Activated gamma-delta T cell treated with anti-CD3 and anti-CD28 coated beads, Interleukin-2, amount 50 U/mL, for 16 hours (primary cell): ENCODE results near the gene FOXA1.

Experiments
- DNase-seq: peaks from one replicate; pipeline ENCODE4 v3.0.0-alpha.2; 2020; ENCODE audit warnings: low read depth

The FOXA1 gene

DNA sequence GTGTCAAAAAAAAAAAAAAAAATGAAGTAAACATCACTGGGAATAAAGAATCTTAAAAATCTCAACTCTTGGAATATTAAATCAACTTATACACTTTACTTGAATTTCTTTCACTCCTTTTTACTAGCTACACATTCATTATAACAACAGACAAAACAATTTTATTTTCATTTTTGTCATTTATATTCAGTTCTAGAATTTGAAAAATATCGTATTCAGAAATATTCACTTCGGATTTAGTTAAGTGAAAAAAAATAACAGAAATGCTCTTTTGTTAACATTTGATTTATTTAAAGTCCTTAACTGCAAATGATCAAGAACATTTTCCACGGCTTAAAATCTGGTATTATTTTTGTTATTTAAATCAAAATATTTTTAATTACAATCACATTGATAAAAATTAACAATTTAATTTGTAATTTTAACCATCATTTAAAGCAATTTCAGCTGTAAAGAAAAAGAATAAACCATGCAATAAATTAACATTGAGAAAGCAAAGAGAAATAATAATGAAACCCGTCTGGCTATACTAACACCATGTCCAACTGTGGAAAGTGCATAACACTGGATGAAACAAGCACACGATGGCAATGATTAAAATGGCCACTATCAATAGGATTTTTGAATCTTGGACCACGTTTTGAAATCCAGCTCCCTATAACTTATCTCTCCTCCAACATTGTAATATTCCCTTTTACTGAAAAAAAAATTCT lies 5.2 kb downstream of the FOXA1 start:
- no peak for DNase-seq

DNA sequence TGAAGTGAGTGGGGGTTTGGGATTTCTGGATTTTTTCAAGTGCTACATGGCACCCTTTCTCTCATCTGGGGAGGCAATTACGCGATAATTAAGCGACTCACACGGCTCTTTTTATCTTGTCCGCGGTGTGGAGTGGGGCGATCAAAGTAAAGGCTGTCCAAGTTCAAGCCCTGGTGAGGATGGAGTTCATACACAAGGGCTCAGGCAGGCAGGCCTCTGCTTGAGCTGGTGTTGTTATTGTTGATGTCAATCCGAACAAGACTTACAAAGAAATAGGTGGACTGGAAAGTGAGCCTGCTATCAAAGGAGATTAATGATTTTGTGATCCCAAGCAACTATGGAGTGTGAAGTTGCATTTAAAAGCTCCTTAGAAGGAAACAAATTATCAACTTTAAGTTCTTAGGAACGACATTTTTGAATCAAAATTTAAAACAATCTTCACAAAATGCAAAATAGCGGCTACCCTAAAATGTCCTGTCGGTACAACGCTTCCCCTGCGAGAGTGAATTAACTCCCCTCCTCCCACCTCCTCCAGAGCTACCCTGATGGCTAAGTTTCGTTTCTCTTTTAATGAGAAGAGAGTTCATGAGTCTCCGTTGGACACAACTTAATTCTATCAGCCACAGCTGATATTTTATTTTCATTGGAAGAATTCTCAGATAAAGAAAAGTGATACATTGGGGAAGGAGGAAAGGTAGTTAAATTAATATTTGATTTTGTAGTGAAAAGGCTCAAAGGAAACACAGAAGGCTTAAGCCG lies 5.9 kb downstream of the FOXA1 start:
- no peak for DNase-seq

DNA sequence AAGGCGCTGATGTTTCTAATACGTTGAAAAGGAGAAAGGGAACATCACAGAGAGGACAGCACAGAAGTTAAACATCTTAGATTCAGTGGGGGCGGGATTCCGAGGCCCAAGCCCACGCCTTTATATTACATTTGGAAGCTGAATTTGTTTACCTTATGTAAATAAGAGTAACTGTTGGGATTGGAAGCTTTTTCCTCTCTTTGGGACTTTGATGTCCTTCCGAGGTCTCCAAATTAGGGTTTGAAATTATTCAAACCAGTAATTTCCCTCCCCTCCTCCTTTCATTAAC lies 6.4 kb downstream of the FOXA1 start:
- no peak for DNase-seq

DNA sequence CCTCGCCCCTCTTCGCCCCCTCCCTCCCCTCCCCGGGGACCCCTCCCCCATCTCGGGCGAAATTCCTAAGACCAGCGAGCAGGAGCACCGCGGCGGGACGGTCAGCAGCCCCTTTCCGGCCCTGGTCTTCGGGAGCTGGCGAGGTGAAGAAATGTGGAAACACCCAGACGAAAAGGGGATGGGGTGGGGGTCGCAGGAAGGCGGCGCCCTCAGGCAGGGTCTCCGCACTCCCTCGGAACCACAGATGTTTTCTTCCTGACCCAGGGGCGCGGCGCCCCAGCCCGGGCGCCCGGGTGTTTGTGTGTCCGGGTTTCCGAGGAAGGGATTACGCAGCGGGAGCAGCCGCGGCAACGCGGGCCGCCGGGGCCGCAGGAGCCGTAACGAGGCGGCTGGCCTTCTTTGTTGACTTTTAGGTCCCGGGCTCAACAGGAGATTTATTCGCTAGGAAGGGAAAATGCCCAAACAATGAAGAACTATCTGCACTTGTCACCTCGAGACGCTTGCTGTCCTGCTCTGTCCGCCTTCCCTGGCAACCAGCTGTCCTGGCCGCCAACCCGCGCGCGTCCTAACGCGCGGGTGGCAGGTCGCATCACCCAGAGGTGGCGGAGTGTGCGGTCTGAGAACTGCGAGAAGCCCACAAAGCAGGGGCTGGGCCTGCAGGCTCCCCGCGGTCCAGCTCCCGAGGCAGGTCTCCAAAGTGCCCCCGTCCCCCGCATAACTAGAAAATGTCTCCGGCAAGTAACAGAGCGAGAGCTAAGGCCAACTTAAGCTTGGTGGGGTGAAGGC lies 7.0 kb downstream of the FOXA1 start:
- DNase-seq, result no peak

DNA sequence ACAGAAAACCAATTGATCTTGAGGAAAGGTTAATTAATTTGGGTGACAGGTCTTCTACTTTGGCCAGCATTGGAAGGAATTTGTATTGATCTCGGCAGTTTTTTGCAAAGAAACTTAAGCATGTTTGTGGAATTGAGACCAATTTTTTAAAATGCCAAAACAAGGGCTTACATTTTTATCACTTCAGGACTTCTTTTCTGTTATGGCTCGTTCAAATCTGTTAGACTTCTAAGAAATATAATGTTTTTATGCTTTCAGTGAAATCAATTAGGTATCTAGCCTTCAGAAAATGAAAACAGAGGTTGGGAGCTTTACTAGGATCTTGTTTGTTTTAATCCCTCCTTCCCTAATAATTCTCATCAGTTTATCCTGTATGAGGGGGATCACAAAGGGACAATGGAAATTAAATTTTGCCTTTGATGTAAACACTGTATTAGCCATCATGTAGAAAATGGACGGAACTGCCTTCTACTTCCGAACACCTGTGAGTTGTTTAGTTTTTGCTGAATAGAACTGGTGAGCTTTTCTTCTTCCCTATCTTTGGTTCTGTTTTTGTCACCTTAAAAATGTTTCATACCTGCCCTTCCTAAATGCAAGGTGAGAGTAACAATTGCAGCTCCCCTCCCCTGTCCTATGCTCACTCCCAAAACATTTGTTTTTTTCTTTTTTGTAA lies 7.8 kb downstream of the FOXA1 start:
- DNase-seq, result no peak

DNA sequence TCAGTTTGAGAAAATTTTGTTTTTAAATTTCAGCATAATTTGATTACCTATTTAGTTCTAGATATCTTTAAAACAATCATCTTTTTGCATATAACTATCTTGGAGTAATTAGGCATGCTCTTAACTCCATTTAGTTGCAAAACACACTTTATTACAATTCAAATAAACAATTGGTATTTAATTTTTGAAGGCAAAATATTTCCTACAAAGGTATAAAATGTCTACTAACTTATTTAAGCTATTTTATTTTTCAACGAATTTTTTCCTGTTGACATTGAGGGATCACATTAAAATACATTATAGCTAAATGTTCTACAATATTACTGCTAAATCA lies 8.3 kb downstream of the FOXA1 start:
- DNase-seq, result no peak

DNA sequence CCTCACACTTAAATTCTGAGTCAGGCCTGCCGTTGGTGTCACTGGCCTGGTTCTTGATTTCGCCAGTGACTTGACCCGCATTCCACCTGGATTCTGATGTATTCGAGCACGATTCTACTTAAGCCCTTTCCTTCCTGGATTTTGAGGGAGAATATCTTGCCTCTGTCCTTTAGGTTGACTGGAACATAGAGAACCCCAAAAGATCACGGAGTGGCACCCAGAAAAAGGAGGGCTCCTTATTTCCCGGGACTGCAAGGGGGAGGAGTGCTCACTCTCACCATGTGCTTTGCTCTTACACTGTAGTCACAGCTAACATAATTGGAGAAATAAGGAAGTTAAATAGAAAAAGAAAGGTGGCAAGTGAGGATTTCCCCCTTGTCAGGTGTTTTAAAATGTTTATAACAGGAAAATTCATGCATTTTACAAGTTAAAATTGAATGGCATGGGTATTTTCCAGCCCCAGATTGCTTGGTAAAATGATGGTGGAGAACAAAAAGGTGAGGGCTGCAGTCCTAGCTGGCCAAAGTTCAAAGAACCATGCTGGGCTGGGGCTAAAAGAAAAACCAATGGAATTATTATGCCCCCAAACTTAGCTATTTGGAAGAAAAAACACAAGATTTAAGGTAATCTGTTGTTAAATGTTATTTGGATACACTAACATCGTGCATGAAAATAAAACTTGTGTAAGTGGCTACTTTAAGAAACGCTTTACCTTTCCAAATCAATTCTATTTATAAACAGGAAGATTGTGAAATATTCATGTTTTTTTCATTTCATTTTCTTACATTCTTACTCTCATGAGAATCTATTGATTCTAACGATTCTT lies 8.9 kb downstream of the FOXA1 start:
- no peak for DNase-seq

DNA sequence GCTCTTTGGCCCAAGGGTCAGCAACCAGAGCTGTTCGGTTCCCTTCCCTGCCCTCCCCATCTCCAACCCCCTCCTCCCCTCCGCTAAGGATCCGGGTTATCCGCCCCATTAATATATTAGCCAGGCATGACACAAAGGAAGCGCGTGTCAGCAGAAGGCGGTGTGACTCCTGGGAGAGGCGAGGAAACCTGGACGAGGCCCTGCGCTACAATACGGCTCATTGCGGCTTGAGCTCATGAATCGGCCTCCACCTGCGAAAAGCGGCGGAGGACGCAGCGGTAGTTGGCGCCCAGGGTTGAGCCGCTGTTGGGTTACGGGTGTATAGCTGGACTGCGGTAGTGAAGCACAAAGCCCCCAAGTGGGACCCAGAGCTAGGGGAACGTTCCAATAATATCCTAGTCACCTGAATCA lies 9.9 kb downstream of the FOXA1 start:
- DNase-seq, result no peak

DNA sequence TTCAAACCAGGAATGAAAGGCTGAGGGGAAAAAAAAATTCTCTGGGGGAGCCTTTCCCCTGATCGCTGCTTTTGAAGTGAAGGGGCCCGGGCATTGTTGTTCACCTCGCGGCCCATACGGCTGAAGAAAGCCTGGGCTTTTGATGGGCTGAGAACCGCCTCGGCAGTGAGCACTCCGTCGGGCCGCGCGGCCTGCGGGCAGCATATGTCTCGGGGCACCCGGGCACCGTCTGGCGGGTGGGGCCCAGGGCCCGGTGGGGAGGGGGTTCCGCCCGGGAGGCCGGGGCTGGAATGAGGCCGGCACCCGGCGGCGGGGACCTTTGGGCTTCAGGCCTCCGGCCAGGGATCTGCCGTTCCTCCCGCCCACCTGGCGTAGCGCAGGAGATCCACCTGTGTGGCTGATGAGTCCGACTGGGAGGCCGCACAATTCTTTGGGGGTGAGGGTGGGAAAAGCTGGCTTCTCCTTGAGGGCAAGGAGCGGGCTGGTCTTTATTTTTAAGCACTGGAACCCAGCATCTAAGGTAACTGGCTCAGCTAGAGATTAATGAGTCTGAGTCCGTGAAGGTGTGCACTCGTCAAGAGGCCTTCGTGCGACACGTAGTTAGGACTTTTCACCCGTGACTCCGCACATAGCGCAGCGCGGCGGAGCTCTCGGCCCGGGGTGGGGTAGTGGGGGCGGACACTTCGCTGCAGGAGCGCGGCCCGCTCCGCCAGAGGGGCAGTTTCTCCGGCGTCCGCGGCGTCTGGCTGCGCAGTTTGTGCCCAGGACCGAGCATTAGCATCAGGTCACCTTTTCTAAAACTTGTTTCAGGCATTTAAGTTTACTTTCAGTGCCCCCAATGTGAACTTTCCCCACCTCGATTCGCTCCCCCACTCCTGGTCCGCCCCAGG lies 10.6 kb downstream of the FOXA1 start:
- DNase-seq, result no peak

DNA sequence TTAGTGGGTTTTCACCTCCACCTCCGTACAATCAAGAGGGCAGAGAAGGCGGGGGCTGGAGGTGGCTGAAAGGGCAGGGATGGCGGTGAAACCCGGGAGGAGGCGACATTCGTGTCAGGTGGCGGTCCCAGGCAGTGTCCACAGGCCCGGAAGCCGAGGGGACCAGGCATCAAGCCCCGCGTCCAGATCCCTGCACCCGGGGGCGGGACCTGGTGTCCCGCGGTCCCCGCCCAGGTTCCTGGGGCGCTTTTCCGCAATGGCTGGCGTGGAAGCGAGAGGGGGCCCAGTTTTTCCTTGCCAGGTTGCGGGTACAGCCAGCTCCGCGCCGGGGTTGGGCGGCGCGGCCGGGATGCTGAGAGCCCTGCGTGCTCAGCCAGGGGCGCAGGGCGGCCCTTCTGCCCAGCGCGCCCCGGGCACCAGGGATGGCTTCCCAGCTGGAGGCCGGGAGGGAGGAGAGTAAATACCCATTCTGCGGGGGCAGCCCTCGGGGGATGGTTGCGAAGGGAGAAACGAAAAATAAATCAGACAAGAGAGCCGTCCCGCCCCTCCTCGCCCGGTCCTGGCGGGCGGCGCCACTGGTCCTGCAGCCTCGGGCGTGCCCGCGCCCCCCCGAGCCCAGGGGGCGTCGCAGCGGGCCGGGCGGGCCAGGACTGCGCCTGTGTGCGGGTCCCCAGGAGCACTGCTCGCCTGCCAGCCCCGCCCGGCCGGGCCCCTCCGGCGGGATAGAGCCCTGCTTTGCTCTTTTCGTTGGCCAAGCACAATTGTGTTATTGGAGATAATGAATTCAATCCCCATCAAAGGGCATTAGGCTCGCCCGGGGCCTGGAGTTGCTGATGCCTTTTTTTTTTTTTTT lies 11.5 kb downstream of the FOXA1 start:
- no peak for DNase-seq

DNA sequence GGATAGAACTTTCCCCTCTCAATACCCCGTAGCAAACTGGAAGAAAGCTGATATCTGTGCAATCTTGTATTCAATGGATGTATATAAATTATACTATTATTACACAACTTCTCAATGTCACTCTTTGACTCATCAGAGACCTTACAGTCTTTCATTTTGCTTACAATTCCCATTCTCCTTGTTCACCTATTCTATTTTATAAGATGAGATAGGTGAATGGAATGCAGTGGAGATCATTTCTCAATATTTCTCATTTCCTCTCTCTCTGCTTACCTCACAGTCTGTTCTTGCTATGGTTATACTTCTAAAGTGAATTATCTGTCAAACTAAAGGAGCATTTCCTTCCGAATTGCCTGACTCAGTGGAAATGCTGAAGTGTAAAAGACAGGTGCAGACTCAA lies 14.9 kb downstream of the FOXA1 start:
- no peak for DNase-seq

DNA sequence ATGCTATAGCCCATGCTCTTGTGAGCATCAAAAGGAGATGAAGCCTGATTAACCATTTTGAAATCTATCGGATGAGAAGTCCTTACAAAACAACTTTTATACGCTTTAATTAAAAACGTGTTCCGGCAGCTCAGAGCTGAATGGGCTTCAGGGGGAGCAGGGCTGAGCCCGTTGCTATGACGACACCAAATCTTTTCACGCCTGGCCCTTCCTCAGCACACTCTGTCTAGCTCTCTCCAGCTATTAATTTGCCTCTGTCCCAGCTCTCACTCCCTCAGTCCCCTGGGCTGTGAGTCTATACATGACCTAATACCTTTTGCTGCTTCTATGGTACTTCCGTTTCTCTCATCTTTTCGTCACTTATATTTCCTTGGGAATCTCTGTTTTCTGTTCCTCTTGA lies 15.8 kb downstream of the FOXA1 start:
- no peak for DNase-seq

DNA sequence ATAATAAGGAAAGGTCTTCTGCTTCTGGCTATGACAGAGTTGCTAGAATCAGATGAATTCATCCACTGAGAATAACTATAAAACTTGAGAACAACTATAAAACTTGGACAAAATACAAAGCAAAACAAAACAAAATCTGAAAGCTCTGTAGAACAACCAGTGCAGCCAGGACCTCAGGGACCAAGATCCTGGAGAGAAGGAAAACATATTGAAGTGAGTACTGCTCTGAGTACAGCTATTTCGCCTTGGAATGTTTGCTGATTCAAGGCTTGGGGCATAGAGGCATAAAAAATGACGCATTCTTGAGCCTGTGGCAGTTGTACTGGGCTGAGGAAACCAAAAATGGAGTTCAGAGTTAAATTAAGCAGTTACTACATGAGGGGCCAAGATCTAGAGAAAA lies 21.7 kb downstream of the FOXA1 start:
- no peak for DNase-seq

DNA sequence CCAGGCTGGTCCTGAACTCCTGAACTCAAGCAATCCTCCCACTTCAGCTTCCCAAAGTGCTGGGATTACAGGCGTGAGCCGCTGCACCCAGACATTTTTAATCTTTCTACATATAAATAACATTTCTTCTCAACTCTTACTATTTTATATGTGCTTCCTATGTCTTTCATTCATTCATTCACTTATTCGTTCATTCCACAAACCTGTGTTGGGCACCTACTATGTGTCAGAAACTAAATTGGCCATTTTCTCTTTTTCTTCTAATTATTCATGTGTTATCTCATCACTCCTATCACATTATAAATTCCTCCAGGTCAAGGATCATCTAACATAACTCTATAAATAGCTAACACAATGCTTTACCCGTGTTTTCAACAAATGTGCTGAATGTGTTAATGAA lies 23.7 kb downstream of the FOXA1 start:
- no peak for DNase-seq

DNA sequence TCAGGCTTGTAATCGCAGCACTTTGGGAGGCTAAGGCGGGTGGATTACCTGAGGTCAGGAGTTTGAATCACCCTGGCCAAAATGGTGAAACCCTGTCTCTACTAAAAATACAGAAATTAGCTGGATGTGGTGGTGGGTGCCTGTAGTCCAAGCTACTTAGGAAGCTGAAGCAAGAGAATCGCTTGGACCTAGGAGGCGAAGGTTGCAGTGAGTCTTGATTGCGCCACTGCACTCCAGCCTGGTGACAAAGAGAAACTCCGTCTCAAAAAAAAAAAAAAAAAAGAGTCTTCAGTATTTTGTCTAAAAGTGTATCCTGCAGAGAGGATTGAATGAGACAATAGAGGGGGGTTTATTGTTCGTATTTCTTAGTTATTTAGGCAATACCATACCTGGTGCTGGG lies 25.3 kb downstream of the FOXA1 start:
- DNase-seq, result no peak

DNA sequence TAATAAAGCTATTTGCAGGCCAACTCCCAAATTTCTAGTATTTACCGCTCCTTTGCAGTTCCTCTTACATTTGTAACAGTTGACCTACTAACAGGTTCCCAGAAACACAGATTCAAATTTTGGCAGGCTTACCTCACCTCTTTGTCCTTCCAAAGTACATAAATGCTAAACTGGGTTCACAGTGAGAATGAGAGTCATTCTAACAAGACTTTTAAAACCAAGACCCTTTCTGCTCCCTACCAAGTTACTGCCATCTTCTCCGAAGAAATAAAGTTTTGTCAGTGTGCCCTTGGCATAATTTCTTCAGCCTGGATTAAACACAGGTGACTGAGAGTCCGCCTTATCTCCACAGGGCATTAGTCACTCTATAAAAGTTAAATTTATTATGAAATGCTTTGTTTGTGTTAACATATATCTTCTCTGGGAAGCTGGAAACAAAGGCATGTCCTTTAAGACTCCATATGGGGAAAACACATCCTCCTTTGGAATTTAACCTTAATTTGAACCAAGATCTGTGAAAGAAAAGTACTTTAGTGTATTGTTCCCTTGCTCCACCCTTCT lies 28.2 kb downstream of the FOXA1 start:
- no peak for DNase-seq

DNA sequence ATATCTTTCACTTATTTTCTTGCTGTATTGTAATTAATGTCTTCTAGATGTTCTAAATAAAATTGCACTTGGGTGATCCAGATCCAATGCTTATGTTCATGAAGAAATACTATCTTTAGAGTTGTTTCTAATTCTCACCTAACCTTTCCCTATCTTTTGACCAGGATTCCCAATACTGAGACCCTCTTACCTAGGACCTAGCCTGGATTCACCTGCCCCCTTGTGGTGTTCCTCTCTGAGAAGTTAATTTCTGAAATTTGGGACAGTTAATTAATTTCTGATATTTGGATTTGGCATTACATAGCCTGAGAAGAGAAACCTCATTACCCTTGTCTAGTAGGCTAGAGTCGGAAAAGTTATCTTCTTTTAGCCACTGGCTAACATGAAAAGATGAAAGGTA lies 29.5 kb downstream of the FOXA1 start:
- no peak for DNase-seq

DNA sequence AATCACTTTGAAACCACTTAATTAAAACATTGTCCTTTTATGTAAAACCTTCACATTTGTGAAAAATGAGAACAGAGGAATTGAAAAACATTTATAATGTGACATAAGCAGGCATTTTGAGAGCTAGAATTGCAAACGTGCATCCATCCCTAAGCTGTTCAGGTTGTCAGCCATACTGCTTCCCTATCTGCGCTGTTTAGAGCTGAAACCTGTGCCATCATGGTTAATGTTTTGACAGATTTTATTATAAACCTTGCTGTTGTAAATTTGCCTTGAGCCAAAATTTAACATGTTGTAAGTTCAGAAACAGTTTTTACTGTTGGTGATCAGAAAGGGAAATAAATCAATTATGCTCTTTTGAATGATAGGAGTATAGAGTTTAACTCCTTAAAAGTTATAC lies 31.9 kb downstream of the FOXA1 start:
- no peak for DNase-seq

DNA sequence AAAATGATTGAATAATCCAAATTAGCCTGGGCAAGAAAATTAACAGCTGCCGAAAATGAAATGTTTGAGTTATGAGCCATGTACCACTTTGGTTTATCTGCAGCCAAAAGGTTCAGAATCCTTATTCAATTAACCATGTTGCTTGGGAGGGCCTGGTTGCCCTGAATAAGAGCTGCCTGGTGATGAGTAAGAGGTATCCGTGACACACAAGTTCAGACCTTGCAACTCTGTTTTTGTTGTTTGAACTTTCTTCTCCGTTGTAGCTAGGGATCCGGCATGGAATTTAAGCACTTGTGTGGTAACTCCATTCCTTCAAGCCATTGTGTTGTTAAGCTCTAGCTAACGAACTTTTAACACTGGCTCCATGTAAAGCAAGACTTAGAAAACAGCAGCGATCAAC lies 35.7 kb downstream of the FOXA1 start:
- no peak for DNase-seq

DNA sequence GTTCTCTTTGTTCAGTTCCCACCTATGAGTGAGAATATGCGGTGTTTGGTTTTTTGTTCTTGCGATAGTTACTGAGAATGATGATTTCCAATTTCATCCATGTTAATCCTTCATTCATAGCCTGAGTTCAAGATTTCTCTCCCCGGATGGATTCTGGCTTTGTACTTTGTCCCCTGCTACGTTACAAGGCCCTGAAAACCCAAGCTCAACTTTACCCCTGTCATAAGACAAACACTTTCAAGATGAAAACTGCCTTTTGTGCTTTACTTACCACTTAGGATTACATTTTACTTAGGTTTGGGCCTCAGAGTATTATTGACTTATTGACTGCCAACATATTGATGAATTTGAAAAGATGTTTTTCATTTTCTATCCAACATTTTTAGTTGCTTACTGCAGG lies 36.3 kb downstream of the FOXA1 start:
- no peak for DNase-seq
